ENCODE measurements around the gene SMIM5.

Gene SMIM5

DNA sequence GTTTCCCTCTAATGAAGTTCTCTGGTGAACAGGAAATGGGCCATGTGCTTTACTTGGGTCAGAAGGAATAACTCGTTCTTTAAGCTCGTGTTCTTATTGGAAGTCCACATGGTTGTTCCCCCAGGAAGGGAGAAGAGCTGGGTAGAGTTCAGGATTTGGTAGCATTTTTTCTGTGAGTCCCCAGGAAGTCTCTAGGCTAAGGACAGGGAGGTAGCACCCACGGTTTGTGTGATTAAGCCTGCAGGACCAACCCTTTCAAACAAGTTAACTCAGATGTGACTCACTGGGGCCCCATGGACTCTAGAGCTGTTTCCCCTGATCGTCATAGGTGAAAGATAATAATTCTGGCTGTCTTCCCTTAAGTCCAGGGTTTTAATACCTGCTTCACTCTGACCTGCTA is 50.3 kb downstream of the SMIM5 start:
- H3K27me3 ChIP-seq (ENCODE audit: control insufficient read depth, insufficient read depth, low read length, poor library complexity, severe bottlenecking): no peaks in the 10 kb centered on the region
- H3K4me3 ChIP-seq (ENCODE audit: insufficient read depth, low read depth, low read length): no peak overlapping the region
- H3K4me1 ChIP-seq (ENCODE audit: control insufficient read depth, insufficient read depth, low read length): peaks cover 9% of the 10 kb centered on the region
- H3K27ac ChIP-seq (ENCODE audit: insufficient read depth, low read depth, low read length, poor library complexity, severe bottlenecking): no peak overlapping the region
- H3K36me3 ChIP-seq (ENCODE audit: control insufficient read depth, insufficient read depth, low read length): peaks cover 6% of the 10 kb centered on the region
- no peaks in the 10 kb centered on the region for H3K9me3 ChIP-seq (ENCODE audit: control insufficient read depth, low read length)
- 96 to 97% methylated on average over 4 of the region's 4 CpGs for WGBS, 2 experiments

DNA sequence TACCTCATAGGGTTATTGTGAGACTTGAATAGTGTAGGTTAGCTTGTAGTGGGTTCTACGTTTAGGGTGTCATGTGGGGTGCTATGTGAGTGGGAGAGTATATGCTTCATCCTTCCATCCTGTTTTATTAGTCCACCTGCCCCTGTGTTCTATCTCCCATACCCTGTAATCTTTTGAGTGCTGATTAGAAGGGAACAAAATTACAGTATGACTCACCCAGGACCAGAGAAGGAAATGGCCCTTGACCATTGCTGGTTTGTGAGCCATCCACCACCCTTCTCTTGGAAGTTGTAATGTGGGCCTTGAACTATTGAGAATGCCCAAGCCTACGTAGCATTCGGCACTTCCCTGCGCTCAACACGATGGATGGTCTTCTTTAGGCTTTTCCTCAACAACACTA is 51.0 kb downstream of the SMIM5 start:
- H3K4me3 ChIP-seq (ENCODE audit: insufficient read depth, low read depth, low read length): no peak overlapping the region
- WGBS, 2 experiments: 98 to 100% methylated on average over 5 of the region's 5 CpGs
- no peak overlapping the region for H3K27ac ChIP-seq (ENCODE audit: insufficient read depth, low read depth, low read length, poor library complexity, severe bottlenecking)
- no peaks in the 10 kb centered on the region for H3K9me3 ChIP-seq (ENCODE audit: control insufficient read depth, low read length)
- H3K4me1 ChIP-seq (ENCODE audit: control insufficient read depth, insufficient read depth, low read length): peaks cover 9% of the 10 kb centered on the region
- no peaks in the 10 kb centered on the region for H3K27me3 ChIP-seq (ENCODE audit: control insufficient read depth, insufficient read depth, low read length, poor library complexity, severe bottlenecking)
- peaks cover 7% of the 10 kb centered on the region for H3K36me3 ChIP-seq (ENCODE audit: control insufficient read depth, insufficient read depth, low read length)

GRCh38 chr17:75684924-75685323 is 51.7 kb downstream of the SMIM5 start:
- peaks cover 7% of the 10 kb centered on the region for H3K36me3 ChIP-seq (ENCODE audit: control insufficient read depth, insufficient read depth, low read length)
- H3K27ac ChIP-seq (ENCODE audit: insufficient read depth, low read depth, low read length, poor library complexity, severe bottlenecking): no peak overlapping the region
- H3K9me3 ChIP-seq (ENCODE audit: control insufficient read depth, low read length): no peaks in the 10 kb centered on the region
- H3K4me1 ChIP-seq (ENCODE audit: control insufficient read depth, insufficient read depth, low read length): peaks cover 9% of the 10 kb centered on the region
- no peak overlapping the region for H3K4me3 ChIP-seq (ENCODE audit: insufficient read depth, low read depth, low read length)
- 93 to 96% methylated on average over 7 of the region's 7 CpGs for WGBS, 2 experiments
- H3K27me3 ChIP-seq (ENCODE audit: control insufficient read depth, insufficient read depth, low read length, poor library complexity, severe bottlenecking): no peaks in the 10 kb centered on the region

- no peak overlapping the region for H3K27ac ChIP-seq (ENCODE audit: insufficient read depth, low read depth, low read length, poor library complexity, severe bottlenecking)
- H3K4me3 ChIP-seq (ENCODE audit: insufficient read depth, low read depth, low read length): no peak overlapping the region
- peaks cover 7% of the 10 kb centered on the region for H3K36me3 ChIP-seq (ENCODE audit: control insufficient read depth, insufficient read depth, low read length)
- H3K9me3 ChIP-seq (ENCODE audit: control insufficient read depth, low read length): no peaks in the 10 kb centered on the region
- no peaks in the 10 kb centered on the region for H3K27me3 ChIP-seq (ENCODE audit: control insufficient read depth, insufficient read depth, low read length, poor library complexity, severe bottlenecking)
- H3K4me1 ChIP-seq (ENCODE audit: control insufficient read depth, insufficient read depth, low read length): peaks cover 9% of the 10 kb centered on the region
- 88 to 90% methylated on average over 3 of the region's 3 CpGs for WGBS, 2 experiments
Observed at GRCh38 chr17:75685499-75685898, 52.3 kb downstream of the SMIM5 start.

DNA sequence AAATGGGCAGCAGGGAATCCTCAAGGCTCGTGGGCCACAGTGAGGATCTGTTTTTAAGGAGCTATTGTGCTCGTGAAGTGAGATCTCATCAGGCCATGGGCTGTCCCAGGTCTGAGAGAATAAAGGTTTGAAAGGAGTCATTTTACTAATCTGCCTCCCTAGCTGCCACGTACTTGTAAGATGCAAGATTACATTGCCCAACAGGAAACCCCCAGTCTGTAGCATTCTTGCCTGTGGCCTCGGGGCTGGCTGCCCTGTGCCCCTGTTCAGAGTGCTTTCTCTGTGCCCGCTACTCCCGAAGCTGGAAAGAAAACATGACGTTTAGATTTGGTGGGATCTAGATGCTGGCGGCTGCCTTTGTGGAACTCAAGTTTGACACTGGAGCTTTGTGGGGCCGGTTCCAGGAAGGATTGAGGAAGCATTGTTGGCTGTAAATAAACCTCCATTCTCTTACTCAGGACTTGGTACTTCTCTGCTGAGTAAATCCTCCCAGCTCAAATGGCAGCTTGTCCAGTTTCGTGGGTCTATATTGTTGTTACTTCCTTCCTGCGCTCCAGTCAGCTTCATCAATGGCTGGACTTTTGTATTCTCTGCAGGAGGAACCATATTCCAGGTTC is 55.1 kb downstream of the SMIM5 start:
- Histone ChIP-seq H3K36me3 (ENCODE audit: control insufficient read depth, insufficient read depth, low read length) (peaks cover 7% of the 10 kb centered on the region), H3K4me1 (ENCODE audit: control insufficient read depth, insufficient read depth, low read length) (peaks cover 32% of the 10 kb centered on the region), H3K27me3 (ENCODE audit: control insufficient read depth, insufficient read depth, low read length, poor library complexity, severe bottlenecking) (no peaks in the 10 kb centered on the region), H3K27ac (ENCODE audit: insufficient read depth, low read depth, low read length, poor library complexity, severe bottlenecking) (peak overlapping the region; percentile 21), H3K4me3 (ENCODE audit: insufficient read depth, low read depth, low read length) (no peak overlapping the region), H3K9me3 (ENCODE audit: control insufficient read depth, low read length) (no peaks in the 10 kb centered on the region)
- 76 to 80% methylated on average over 11 of the region's 11 CpGs for WGBS, 2 experiments

DNA sequence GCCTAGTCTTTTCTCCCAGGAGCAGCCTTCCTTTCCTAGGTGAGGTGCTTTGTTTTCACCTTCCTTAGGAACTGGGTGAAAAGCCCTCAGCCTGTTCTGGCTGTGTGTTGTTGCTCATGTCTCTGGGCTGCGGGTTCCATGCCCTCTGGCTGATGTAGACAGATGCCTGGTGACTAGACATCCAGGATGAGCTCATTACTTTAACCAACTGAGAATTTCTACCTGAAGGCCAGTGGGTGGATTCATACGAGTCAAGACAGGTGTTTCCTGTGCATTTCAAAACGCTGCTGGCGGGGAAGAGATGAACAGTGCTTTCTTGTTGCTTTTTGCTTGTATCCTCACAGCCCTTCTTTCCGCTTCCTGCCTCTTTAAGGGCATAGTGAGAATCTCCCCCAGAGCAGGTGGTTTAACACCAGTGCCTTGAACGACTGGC is 56.2 kb downstream of the SMIM5 start:
- Histone ChIP-seq H3K4me3 (ENCODE audit: insufficient read depth, low read depth, low read length) (no peak overlapping the region), H3K9me3 (ENCODE audit: control insufficient read depth, low read length) (no peaks in the 10 kb centered on the region), H3K27me3 (ENCODE audit: control insufficient read depth, insufficient read depth, low read length, poor library complexity, severe bottlenecking) (no peaks in the 10 kb centered on the region), H3K27ac (ENCODE audit: insufficient read depth, low read depth, low read length, poor library complexity, severe bottlenecking) (no peak overlapping the region), H3K36me3 (ENCODE audit: control insufficient read depth, insufficient read depth, low read length) (peaks cover 7% of the 10 kb centered on the region), H3K4me1 (ENCODE audit: control insufficient read depth, insufficient read depth, low read length) (peaks cover 40% of the 10 kb centered on the region)
- 94% methylated on average over 6 of the region's 6 CpGs for WGBS, 2 experiments

All from ectodermal cell (in vitro differentiated cells).